AG10803 (cell line): ENCODE data around the gene SLC35A5.

Experiments
- DNase-seq: peaks from one replicate; pipeline ENCODE4 v3.0.0; 2010; ENCODE audit warnings: low read depth
- H3K4me3 ChIP-seq: 2 replicates; pipeline ENCODE4 v1.5.1; 2011; ENCODE audit warnings: mild to moderate bottlenecking, low read length, control low read depth
- CTCF ChIP-seq: conservative IDR thresholded peaks from 2 replicates; pipeline ENCODE4 v1.5.1; 2011; ENCODE audit warnings: mild to moderate bottlenecking, low read length, control low read depth, inconsistent platforms

SLC35A5 gene

GRCh38 chr3:112531358-112531781, 30.5 kb upstream of the SLC35A5 start:
- DNase-seq, result peak; percentile 44
- peak; percentile 62 for TF ChIP-seq CTCF
- no peak overlapping the region for H3K4me3 ChIP-seq

DNA sequence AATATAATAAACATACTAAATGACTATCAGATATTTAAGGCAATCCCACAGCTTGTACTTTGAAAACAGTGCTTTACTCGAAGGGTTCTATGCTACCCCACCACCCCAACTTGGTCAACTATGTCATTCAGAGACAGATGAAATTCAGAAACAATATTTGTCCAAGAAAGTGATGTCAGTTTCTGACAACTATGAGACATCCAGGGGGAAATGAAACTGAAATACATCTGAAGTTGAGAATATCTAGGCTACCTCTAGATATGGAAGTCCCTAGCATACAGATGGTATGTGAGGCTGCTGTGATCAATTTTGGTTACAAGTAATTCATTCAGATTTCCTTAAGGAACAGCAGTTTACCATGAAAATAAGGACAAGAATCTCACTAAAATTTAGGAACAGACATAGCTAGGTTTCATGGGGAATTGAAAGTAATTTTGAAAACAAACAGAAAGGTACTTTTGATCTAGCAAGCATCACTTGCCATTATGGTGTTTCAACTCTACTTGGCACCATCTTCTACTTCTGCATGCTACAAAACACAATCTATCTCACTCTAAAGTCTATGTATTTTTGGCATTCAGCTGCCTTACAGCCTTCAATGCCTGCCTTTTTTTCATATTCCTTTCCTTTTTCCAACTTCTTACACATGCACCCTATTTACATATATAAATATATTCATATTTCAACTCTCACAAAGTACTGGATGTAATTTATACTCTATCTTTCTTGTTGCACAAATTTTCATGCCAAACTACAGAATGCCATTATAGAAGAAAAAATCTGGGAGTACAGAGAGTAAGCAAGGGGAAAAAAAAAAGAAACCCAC, 21.8 kb upstream of the SLC35A5 start:
- H3K4me3 ChIP-seq, result no peak overlapping the region
- TF ChIP-seq CTCF, result no peak
- no peak for DNase-seq

DNA sequence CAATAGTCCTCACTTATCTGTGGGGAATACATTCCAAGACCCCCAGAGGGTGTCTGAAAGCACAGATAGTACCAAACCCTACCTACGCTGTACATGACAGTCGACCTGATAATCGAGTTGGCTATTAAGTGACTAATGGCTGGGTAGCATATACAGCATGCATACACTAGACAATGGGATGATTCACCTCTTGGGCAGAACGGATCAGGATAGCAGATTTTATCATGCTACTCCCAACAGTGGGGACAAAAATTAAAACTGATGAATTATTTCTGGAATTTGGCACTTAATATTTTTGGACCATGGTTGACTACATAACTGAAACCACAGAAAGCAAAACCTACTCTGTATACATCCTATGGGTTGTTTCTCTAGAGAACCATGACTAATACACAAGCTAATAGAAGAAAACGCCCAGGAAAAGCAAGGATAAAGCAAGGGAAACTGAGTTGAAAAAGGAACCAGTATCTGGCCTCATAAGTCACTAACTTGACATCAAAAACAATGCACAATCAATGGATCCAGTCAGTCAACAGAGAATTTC, 15.6 kb upstream of the SLC35A5 start:
- H3K4me3 ChIP-seq, result no peak overlapping the region
- no peak for DNase-seq
- no peak for TF ChIP-seq CTCF

DNA sequence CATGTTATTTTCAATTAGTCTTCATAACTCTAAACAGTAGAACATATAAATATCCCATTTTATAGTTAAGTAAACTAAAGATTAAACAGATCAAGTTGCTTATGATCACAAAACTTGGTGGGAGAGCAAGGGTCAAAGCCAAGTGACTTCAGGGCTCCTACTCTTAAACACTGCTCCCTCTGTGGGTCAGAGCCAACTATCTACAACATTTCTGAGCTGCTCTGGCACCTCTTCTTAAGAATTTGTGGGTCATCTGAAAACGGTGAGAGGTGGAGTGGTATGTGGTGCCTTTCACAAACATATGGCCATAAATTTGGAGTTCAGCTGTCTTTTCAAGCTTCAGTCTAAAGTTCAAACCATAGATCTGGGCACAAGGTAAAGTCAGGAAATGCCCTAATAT, 11.0 kb upstream of the SLC35A5 start:
- no peak for TF ChIP-seq CTCF
- DNase-seq, result peak; percentile 3
- no peak overlapping the region for H3K4me3 ChIP-seq

DNA sequence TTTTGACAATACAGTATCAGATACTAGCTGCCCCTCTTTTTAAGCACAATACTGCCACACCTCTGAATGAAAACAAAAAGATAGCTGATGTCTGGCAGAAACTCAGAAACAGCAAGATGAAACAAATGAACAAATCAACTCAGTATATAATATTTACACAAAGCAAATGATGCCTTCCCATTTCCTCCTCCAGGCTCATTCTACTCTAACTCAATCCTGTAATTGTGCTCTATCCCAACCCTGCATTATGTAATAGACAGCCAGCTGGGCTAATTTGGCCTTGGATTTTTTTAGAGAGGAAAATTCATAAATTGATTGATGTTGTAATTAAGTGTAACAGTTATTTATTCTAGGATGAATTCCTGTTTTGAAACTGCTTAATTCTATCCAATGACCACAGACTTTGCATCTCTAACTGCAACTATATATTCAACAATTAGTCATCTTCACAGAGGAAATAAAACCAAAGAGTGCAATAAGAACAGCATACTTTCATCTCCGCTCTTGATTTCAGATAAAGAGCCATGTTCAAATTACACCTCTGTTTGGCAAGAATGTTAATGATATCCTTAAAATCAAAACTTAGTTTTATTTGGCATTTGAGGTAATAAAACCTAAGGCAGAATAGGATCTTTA, 6.2 kb upstream of the SLC35A5 start:
- no peak overlapping the region for H3K4me3 ChIP-seq
- TF ChIP-seq CTCF, result no peak
- peak; percentile 32 for DNase-seq

GRCh38 chr3:112557976-112558375, 3.9 kb upstream of the SLC35A5 start:
- TF ChIP-seq CTCF, result no peak
- no peak overlapping the region for H3K4me3 ChIP-seq
- no peak for DNase-seq
